ENCODE measurements around the gene RANBP2. TPM values are rescaled to one million over a fixed set of nuclear protein-coding genes. Genes with fewer than 3 reads are reported as not detected.

RANBP2 gene
- total and polyA plus RNA-seq, 10 of the 15 experiments (the other 5 are each of a cell fraction or from before 2014, with no cell fraction given), result 9.0 to 81.7 (median 28.3) TPM

DNA sequence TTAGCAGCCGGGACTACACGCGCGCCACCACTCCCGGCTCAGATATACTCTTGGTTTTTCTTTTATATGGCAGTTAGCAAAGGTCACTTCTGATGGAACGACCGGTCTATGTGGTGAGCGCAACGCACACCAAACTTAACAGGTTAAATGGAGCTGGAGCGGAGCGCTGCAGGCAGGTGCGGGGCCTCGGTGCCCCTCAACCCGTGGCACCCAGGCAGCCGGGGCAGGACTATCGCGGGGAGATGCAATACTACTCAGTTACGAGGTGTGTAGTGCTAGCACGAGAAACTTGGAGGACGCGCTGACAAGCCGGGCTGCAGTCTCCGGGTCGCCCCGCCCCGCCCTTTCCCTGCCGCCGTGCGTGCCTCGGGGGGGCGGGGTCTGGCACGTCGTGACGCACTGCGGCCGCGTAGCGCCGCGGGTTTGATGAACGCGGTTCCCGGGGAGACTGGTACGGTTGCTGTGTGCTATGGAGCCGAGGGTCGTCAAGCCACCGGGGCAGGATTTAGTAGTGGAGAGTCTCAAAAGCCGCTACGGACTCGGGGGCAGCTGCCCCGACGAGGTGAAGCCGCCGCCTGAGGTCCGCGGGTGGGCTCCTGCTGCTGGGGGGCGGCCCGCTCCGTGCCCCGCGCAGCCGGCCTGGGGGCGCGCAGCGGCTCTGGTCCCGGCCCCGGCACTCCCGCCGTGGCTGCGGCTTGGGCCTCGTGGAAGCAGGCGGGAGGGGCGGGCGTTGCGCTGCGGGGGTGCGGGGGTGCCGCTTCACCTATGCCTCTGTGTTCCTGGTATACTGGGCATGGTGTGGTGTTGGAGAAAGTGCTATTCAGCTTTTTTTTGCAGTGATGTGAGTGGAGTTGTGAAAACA, 67.3 kb downstream of the RANBP2 start, which contains the start of gene CCDC138 (continued):
- TF ChIP-seq, protein P1, sequence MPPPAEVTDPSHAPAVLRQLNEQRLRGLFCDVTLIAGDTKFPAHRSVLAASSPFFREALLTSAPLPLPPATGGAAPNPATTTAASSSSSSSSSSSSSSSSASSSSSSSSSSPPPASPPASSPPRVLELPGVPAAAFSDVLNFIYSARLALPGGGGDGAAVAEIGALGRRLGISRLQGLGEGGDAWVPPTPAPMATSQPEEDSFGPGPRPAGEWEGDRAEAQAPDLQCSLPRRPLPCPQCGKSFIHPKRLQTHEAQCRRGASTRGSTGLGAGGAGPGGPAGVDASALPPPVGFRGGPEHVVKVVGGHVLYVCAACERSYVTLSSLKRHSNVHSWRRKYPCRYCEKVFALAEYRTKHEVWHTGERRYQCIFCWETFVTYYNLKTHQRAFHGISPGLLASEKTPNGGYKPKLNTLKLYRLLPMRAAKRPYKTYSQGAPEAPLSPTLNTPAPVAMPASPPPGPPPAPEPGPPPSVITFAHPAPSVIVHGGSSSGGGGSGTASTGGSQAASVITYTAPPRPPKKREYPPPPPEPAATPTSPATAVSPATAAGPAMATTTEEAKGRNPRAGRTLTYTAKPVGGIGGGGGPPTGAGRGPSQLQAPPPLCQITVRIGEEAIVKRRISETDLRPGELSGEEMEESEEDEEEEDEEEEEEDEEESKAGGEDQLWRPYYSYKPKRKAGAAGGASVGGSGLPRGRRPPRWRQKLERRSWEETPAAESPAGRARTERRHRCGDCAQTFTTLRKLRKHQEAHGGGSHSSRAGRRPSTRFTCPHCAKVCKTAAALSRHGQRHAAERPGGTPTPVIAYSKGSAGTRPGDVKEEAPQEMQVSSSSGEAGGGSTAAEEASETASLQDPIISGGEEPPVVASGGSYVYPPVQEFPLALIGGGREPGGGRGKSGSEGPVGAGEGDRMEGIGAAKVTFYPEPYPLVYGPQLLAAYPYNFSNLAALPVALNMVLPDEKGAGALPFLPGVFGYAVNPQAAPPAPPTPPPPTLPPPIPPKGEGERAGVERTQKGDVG (CRISPR knock-in tag; IDR thresholded peaks at IDR 0.05), result no peak
- peak; percentile 88 for TF ChIP-seq CREB1 (IDR thresholded peaks at IDR 0.05; ENCODE audit: low read depth)
- 0 out of 2 replicates have a peak, but pooled peaks have one; percentile 38 for TF ChIP-seq ASH2L (IDR thresholded peaks at IDR 0.05; ENCODE audit: borderline replicate concordance, low read depth)
- peak; percentile 78 for TF ChIP-seq IKZF1 (conservative IDR thresholded peaks at IDR 0.05)
- peak; percentile 75; the same call in 1 of the 2 replicates for TF ChIP-seq SIN3A (IDR thresholded peaks at IDR 0.05; ENCODE audit: low read depth, low read length)
- TF ChIP-seq TCF3 (IDR thresholded peaks at IDR 0.05; ENCODE audit: borderline replicate concordance, insufficient read depth, low read depth, low read length), result 0 out of 2 replicates have a peak, but pooled peaks have one; percentile 12
- TF ChIP-seq GATAD2B (conservative IDR thresholded peaks at IDR 0.05; ENCODE audit: low read depth), result peak; percentile 87
- peak; percentile 75; the same call in 1 of the 2 replicates for TF ChIP-seq POLR2AphosphoS2 (IDR thresholded peaks at IDR 0.05; ENCODE audit: low read depth, low read length)
- peak; percentile 77; the same call in 1 of the 2 replicates for TF ChIP-seq DPF2 (IDR thresholded peaks at IDR 0.05)
- peak; percentile 43; the same call in 1 of the 2 replicates for TF ChIP-seq CBFB (IDR thresholded peaks at IDR 0.05; ENCODE audit: low read depth)
- TF ChIP-seq MTA2 (IDR thresholded peaks at IDR 0.05; ENCODE audit: low read depth), result no peak
- no peak for TF ChIP-seq WRNIP1 (IDR thresholded peaks at IDR 0.05; ENCODE audit: borderline replicate concordance, low read depth, low read length)
- peak; percentile 15 for TF ChIP-seq SP1 (IDR thresholded peaks at IDR 0.05; ENCODE audit: low read depth, low read length)
- TF ChIP-seq PML (IDR thresholded peaks at IDR 0.05; ENCODE audit: low read length), result peak; percentile 52; the same call in 1 of the 2 replicates

Data from GM12878 (cell line).